NCI-H510A (cell line): ENCODE measurements around the gene MBOAT2.
"Not testable (repeated sequence)": the region's sequence is repeated elsewhere in the genome, so short reads cannot be mapped to it uniquely, and the experiment has no call there.

Source experiments
- DNase-seq: peaks from one replicate; lab custom pipeline; 2025; lab: John Stamatoyannopoulos, UW

The MBOAT2 gene

DNA sequence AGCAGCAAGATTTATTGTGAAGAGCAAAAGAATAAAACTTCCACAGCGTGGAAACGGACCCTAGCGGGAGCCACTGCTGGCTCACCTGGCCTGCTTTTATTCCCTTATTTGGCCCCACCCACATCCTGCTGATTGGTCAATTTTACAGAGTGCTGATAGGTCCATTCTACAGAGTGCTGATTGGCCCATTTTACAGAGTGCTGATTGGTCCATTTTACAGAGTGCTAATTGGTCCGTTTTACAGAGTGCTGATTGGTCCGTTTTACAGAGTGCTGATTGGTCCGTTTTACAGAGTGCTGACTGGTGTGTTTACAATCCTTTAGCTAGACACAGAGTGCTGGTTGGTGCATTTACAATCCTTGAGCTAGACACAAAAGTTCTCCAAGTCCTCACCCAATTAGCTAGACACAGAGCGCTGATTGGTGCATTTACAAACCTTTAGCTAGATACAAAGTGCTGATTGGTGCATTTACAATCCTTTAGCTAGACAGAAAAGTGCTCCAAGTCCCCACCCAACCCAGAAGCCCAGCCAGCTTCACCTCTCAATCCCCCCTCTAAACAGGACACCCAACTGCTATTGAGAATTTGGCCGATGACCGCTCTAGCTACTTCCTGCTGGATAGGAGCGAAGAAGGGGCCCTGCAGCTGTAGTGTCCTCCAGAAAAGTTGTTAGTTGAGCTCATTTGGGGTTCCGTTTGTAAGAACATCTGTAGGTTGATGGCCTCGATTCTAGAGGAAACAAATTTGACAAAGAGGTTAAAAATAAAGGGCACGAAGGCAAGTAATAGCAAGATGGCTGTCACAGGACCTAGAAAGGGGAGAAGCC, 108.2 kb downstream of the MBOAT2 start:
- not testable (repeated sequence) for DNase-seq

DNA sequence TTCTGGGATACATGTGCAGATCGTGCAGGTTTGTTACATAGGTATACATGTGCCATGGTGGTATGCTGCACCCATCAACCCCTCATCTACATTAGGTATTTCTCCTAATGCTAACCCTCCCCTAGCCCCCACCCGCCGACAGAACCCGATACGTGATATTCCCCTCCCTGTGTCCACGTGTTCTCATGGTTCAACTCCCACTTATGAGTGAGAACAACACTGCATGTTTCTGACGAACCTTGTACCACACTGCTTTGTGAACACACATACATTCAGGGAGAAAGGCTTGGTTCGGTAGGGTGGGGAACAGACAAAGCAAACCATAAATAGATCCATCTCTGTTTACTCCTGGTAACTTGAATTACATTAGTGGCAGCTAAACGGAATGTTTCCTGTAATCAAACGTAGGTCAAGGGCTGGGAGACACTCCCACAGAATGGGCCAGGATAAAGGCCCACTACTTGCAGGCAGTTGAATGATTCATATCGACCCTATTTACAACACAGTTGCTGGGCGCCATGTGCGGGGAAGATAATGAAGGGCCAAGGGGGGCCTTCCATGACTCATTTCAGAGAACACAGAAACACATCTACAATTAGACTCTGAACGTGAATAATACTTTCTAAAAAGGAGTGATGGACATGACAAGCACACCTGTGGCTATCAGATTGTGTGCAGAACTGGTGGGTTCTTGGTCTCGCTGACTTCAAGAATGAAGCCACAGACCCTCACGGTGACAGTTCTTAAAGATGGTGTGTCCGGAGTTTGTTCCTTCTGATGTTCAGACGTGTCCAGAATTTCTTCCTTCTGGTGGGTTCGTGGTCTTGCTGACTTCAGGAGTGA, 109.3 kb downstream of the MBOAT2 start:
- no peak for DNase-seq

DNA sequence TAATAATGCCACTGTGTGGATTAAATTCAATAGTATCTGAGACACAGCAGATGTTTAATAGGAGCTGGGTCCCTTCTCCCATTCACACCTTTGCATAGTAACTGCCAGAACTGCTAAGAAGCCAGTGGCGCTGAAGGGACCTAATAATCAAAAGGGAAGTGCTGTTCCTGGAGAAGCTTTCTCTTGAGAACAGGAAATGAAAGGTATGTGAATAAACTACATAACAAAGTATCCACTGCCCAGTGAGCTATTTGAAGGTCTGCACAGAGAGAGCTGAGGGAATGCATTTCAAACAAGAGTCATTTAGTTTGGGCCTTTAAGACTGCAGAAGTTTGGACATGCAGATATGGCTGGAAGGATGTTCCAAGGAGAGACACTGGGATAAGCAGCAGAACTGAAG, 110.0 kb downstream of the MBOAT2 start:
- no peak for DNase-seq

DNA sequence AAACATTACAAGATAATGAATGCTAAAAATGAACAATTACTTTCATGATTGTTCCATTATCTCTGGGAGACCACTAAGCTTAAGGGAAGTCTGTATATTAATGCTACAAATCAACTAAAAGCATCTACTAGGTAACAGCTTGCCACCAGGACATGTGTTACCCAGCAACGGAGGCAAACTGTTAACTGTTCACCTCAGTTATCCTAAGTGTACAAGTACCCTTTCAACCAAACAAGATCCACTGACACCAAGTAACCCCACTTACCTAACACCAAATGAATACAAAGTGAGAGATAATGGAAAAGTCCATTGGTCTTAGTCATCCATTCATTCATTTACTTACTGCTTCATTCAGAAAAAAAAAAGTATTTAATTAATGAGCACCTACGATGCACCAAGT, 111.4 kb downstream of the MBOAT2 start:
- DNase-seq: no peak

DNA sequence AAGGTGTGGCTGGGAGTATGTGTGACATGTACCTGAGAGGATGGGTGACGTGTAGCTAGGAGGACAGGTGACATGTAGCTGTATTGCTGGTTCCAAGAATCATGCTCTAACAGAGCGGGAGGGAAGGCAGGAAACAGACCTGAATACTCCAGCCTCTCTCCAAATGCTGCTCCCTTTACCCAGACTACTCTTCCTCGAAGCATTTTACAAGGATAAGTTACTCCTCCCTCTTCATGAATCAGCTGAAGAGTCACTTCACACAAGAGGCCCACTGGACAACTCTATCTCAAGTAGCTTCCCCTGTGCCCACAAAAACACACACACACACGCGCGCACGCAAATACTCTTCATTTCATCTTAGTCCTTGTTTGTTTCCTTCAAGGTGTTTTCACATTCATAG, 113.5 kb downstream of the MBOAT2 start:
- peak; percentile 35 for DNase-seq

DNA sequence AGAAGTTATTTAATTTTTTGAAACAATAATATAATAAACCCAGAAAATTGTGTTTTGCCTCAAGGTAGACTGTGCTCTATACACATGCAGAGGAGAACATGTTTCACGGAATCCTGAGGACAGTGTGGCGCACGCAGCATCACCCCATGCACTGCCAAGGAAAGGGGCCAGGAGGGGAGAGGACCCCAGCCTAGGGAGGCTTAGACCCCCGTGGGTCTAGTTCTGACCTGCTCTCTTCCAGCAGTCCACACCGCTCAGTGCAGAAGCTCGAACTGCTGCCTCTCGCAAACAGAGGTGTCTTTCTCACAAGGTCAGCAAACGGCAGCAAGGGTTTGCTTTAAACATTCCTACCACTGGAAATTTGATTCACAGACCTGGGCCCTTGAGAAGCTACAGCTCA, 114.5 kb downstream of the MBOAT2 start:
- DNase-seq: no peak

DNA sequence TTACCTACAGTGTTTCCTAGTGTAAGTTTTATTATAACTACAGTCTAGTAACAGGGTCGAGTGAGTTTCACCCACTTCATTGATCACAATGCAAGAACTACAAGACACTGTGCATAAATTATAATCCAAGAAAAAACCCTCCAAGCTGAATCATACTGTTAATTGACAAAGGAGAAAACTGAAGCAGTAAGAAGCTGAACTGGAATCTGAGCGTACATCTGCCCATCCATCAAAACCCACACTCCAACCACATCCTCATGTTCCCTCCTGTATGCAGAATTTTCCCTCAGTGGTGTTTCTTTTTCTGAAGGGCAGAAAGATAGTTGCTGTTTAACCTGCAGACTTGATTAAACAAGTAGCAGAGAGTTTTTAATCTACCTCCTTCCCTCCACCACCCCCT, 116.6 kb downstream of the MBOAT2 start:
- DNase-seq: no peak

DNA sequence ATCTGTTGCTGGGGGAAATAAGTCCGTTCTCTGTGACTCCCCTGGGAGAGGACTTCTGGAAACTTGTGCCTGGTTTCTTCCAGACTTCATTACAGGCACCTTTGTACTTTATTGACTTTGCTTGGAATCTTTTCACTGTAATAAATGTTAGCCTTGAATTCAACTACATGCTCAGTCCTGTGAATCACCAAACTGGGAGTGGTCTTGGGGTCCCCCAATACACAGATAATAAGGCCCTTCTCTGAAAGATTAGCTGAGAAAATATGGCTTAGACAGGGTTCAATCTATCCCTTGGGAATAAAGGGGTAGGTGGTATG, 117.3 kb downstream of the MBOAT2 start:
- DNase-seq: no peak

DNA sequence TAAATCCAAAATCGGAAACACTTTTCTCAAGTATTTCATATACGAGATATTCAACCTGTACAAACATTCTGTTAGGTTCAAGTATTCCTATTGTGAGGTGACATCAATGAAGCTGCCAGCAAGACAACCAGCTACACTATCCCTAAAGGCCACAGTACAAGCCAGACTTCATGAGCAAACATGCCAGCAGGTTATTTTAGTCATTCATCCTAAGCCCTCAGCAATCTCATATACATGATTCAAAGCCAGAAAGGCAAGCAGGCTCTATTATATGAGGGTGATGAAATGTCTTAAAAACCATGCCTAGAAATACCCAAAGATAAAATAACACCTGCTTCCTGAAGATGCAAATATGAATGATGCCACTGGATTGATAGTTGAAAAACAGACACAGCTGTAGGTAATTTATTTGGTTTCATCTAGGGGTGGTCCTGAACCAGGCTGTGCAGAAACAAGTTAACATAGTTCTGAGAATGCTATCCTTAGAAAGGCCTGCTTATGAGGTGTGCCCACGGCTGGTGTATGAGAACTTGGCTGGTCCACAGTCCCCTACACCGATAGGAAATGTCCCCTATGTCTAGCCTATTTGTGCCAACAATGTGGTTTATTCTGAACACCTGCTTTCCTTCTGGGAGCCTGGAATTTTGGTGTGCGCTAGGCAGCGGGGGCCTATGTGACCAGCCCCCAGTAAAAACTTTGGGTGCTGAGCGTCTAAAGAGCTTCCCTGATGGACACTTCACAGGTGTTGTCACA, 117.9 kb downstream of the MBOAT2 start:
- no peak for DNase-seq

DNA sequence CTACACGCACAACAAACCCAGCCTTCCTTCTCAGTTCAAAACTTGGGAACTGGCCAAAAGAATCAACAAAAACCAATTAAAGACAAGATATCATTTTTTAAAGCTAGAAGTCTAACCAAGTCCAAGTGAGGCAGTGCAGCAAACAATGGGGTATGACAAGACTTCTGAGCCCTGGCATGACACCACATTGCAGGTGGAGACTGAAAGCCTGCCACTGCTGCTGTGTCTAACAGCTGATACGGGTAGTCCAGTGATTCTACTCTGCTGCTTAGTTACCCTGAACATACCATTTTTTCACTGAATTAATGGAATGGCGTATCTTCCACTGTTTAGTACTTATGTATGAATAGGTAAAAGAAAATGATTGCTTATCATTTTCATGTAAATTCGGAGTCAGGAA, 118.7 kb downstream of the MBOAT2 start:
- no peak for DNase-seq

DNA sequence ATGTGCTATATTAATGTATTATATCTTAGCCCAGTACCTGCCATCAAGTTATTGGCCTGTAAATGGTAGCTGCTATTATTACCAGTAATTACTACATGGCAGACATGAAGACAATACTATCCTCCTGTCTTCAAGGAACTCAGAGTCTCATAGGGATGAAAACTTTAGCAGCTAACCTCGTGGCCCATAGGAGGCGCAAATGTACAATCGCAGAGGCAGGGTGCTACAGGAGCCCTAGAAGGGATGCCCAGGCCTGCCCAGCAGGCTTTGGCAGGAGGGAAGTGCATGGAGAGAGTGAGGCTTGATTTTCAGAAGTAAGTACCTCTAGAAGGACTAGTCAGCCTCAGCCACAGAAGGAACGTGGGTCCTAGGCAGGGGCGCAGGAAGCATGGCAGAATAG, 121.4 kb downstream of the MBOAT2 start:
- DNase-seq: no peak

DNA sequence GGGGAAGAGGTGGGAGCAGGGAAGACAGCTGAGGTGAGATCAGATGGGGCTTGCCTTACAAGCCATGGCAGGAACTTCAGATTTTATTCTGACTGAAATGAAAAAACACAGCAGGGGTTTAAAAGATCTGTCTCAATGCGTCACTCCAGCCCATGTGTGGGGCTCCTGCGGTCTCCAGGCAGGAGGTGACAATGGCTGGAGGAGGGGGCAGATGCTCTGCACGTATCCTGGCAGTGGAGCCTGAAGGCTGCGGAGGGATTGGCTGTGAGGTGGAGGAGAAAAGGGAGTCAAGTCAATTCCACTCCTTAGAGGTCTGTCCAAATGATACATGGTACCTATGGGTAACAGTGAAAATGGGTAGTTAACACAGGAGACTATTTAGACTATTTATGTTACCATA, 125.6 kb downstream of the MBOAT2 start:
- DNase-seq: no peak

DNA sequence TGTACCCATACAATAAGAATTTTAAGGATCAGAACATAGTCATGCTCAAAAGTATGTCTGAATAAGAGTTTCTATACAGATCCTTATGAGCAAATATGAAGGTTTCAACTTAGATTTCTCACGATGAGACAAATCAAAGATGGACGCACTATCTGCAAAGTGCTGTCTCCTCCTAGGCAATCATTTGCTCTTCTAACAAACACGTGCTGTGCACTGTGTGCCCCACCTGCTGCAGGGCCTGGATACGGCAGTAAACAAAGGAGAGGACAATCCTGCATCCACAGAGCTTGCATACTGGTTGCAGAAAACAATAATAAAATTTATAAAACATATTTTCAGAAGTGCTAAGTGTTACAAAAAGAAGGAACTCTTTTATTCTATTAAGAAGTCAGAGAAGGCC, 126.2 kb downstream of the MBOAT2 start:
- no peak for DNase-seq

DNA sequence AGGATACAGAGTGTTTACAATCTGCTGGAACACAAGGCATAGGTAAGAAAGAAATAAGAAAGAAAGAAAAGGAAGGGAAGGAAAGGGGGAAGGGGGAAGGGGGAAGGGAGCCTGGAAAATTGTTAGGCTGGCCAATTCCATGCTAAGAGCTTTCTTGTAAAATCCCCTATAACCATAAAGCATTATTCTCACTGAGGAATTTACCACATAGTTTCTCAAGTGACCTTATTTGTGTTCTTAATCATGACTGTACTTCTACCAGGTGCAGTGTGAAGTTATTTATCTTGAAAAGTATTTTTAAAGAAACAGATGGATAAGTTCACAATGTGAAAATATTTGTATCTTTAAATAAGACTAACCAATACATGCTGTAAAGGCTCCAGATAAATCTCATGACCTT, 126.9 kb downstream of the MBOAT2 start:
- DNase-seq: no peak

DNA sequence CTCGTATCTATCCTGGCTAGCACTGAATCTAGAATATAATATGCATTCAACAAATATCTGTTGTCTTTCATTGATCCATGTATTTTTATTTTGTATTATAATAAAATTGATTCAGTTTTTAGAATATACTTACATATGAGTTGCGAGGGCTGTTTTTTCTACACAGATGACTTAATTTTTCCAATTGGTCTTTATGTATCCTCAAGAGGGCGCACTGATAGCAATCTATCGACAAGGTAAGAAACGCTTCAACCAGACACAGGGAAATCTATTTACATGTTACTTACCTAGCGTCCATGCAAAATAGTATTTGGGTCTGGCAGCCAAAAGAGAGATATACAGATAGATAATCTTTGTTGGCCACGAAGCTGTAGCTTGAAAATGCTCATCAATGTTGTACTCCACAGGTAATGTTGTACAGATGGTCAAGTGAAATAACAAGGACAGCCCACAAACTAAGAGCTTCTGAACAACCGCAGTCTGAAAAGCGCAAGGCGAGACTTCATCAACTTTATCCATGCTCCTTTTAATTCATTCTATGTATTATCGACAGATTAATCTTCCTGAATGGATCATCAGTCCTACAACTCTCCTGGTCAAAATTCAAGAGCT, 130.6 kb downstream of the MBOAT2 start:
- DNase-seq: no peak

DNA sequence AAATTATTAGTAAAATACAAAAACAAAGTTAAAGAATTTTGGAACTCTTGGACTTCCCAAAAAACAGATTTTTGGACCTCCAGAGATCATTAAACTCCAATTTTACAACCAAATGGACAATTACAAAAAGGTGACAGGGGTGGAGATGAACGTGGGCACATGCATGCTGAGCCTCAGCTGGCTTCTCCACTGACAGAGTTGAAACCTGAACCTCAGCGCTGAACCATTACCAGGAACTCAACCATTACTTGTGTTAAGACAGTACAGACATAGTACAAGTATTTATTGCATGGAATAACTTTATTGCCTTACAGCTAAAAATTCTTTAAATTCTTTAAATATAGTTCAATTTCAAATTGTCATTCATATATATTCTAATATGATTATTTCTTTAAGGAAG, 133.0 kb downstream of the MBOAT2 start:
- DNase-seq: no peak

DNA sequence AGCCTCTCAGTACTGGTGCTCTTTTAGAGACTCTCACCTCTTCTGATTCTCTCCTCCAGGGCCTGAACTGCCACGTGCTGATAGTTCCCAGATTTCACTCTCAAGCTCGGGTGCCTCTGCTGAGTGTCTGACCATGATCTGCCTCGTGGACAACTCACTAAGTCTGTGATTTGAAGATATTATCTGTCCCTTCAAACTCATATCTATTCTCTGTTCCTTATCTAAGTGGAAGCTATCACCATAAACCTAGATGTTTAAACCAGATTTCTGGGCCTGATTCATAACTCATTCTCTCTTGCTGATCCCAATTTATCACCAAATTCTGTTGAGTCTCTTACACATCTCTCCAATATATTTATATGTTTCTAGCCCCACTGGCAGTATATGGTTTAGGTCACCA, 136.1 kb downstream of the MBOAT2 start:
- DNase-seq: no peak

DNA sequence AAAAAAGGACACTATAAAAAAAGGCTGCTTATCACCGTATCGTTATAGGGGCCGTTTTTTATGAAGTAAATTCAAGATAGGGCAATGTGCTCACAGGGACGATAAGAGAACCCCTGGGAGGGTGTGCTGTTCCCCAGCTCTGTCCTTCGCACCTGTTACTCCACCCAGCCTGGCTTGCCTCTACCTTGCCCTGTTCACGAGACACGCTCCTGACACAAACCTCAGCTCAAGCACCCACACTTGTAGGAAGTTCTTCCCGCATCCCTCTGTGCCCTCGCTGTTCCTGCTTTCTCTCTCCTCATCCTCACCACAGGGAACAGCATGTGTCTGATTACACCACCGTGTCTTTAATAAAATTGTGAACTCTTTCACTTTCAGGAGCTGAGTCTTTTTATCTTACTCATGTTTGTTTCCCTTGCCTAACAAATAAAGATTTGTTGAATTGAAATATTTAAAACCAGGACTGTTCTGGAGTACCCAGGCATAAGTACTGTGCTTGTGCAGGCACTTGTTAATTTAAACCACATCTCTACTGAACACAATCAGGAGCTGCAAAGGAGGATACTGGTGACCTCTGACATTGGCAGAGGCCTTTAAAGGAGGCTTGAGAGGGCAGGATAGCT, 140.0 kb downstream of the MBOAT2 start:
- no peak for DNase-seq

DNA sequence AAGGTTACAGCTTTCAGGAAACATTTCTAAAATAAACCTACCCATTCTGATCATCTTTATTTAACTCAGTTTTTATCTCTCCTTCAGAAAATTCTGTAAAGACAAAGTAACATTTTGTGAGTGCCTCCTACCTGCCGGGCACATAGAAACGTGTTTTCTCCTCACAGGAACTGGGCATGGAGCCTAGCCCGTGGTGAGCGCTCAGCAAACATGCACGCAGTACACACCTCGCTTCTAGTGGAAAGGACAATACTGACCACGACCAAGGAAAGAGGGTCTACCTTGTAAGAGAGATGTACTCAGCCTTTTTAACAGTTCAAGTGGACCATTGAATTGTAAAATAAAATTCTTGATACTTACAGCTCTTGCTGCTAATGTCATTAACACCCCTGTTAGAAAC, 141.3 kb downstream of the MBOAT2 start:
- no peak for DNase-seq

DNA sequence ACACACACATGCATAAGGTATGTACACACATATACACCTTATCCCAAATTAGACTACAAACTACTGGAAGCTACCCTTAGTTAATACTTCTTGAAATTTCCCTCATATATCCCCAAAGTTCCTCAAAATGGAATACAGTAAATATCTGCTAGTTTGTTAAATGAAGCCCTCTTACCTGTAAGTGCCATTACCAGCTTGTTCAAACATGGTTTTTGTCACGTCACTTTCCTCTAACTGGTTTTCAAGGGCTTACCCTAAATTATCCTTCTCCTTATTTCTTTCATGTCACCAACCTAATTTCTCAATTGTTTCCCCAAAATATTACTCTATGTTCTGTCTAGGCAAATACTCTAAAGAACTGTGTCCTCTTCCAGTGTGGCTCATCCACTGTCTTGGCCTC, 141.7 kb downstream of the MBOAT2 start:
- no peak for DNase-seq

DNA sequence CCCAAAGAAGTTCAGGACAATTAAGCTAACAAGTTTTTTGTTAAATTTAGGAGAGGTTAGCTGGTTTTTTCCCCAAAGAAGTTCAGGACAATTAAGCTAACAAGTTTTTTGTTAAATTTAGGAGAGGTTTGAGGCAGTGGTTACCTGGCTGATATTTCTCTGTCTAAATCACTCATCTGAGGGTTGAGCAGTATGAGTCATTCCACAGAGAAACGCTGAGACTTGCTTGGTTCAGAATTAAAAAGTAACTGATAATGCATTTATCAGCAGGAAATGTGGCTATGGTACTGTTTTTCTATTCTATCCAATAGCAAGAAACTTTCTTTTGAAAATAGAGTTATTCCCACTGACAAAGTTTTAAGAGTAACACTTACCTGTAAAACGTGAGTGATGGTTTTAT, 143.2 kb downstream of the MBOAT2 start:
- DNase-seq: no peak

DNA sequence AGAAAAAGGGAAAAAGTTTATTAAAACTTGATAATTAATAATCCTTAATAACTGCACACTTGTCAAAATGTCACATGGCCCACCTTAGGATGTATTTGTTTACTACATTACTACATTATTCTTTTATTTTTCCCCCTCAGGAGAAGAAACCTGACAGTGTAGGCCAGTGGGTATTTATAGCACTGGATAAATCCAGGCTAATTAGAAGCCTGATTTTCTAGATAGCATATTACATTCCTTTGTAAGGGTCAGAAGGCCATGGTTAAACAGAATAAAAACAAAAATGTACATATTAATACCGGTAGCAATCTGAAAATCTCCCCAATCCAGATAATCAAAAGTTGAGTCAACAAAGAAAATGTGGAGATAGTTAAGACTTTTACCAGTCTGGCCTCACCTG, 144.6 kb downstream of the MBOAT2 start:
- DNase-seq: no peak
